Stimulated activated CD8-positive, alpha-beta memory T cell treated with anti-CD3 and anti-CD28 coated beads, Interleukin-12 subunit alpha, Interleukin-12 subunit beta, amount 100 ng/mL, for 24 hours (primary cell): Measurements from ENCODE around the gene BBS9.

Experiments used
- DNase-seq: peaks from one replicate; pipeline ENCODE4 v3.0.0-alpha.2; 2020; ENCODE audit errors: extremely low read depth

The BBS9 gene

DNA sequence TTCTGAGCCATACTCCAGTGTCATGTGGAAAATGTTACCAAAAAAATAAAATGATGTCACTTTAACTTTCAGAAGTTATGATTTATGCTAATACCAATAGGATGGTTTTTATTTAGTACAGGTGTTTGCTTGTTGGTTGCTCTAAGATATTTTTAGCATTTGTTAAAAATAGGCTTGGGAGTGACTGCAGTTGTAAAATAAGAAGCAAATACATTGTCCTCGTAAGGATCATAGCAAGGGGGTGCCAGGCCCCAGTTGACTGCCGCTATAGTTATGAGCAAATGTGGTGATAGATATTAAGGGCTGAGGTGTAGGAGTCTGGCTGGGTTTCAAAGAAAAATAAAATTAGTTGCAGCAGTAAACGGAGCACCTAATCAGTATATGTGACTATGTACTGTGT is 421.6 kb downstream of the BBS9 start:
- DNase-seq: no peak

DNA sequence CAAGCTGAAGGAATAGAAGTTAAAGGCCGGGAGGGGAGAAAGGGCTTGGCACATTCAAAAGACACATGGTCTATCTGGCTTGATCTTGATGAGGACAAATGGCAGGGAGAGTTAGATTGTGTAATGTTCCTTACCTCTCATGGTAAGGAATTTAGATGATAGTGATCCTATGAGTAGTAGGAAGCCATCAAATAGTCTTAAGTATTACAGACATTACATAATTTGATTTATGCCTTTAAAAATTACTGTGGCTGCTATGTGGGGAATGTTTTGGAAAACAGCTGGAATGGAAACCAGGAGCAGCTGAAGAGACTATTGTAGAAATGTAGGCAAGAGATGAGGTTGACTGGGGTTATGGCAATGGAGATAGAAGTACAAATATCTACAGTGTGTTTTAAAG is 424.7 kb downstream of the BBS9 start:
- DNase-seq: no peak

DNA sequence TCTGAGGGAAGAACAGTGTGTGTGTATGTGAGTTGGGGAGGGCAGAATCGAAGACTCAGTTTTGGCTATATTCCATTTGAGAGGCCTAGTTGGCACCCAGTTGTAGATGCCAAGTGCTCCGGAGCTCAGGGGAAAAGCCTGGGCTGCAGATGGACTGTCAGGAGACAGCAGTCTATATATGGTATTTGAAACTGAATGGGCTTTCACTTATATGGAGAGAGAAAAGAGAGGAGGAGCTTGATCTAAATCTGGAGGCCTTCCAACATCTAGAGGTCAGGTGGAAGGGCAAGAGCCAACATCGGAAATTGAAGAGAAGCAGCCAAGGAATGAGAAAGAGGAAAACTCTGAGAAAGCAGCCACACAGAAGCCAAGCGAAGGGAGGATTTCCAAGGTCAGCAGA is 425.2 kb downstream of the BBS9 start:
- DNase-seq: no peak

DNA sequence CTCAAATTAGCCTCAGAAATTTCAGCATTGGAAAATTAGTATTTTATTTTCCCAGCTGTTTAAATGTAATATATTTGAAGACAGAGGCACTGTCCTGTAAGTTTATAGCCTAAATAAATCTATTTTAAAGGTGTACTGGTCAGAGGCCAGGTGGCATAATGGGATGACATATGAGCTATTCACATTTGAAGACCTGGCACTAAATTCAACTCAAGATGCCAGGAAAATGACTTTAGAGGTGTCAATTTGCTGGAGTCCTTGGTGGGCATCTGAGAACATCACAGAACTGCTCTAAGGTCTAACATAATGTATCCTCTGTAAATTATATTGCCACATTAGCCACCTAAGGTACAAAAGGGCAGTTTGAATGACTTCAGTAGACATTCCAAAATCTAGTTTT is 427.1 kb downstream of the BBS9 start:
- DNase-seq: no peak

DNA sequence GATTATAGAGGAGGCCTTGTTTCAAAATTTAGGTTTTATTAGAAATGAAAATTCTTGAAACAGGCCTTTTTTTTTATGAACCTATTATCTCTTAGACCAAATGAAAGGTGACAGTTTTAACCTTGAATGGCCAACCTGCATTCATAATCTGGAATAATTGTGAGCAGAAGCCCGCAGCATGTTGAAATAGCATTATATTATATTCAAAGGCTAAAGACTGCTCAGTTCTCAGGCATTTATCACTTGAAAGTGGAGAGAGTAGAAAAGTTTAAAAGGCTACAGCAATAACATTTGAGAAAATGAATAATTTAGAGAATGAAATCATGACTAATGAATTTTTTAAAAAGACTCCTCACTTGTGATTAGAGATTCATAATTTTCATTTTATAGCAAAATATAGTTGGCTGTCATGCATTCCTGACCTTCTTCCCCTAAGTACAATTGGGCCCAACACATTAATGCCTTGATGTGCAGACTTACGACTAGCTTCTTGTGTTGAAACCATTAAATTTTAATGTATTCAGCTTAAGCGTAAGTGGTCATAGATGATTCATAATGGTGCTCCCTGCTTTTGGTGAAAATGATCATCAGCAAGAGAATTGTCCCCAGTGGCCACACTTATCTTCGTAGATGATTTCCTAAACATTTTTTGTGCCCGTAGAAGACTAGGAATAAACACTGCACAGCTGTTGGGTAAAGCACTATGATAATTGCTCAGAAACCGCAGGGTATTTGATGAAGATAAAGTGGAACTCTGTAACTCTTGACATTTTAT is 429.4 kb downstream of the BBS9 start:
- no peak for DNase-seq

DNA sequence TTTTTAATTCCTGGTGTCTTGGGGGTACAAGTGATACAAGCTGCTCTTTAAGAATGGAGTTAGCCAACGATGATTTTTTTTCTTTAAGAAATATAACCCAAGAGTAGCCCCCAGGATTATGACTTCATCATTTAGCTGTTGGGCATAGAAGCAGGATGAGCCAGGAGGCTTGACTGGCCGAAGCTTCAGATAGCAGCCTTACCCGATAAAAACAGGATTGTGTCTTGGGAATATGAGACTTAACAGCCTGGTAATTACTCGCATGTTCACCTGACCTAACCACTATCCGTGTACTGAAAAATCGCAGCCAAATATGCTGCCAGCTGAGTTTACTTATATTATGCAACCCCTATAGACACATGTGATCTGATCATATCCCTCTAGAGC is 430.0 kb downstream of the BBS9 start:
- no peak for DNase-seq

DNA sequence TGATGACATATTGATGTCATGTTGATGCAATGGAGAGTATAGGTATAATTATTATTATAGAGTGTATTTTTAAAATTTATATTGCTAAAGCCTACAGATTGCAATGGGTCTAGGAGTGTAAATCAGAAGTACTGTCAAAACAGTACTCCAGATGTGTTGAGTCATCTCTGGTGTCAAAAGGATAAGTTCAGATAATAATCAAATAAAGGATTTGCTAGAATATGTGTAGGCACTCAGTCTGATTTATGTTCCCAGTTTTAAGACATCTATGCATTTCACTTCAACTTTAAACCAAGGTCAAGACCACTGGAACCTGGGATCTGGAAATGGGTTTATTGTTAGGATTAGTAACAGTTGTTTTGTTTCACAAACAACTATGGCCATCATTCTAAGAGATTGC is 433.6 kb downstream of the BBS9 start:
- no peak for DNase-seq

DNA sequence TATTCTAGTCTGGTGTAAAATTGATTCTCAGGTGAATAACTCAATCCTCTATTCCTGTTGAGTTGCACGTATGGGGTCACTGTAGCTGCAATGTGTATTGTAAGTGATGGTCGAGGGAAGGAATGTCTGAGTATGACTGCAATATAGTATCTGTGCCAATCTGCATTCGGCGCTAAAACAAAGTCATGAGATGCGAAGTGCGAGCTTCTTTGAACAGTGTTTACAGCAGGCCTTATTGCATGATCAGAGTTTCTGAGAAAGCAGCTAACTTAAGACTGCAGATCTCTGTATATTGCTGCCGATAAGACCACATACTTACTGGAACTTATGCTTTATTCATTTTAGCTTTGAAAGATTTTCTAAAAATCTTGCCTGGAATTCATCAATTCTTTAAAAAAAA is 434.3 kb downstream of the BBS9 start:
- DNase-seq: no peak

DNA sequence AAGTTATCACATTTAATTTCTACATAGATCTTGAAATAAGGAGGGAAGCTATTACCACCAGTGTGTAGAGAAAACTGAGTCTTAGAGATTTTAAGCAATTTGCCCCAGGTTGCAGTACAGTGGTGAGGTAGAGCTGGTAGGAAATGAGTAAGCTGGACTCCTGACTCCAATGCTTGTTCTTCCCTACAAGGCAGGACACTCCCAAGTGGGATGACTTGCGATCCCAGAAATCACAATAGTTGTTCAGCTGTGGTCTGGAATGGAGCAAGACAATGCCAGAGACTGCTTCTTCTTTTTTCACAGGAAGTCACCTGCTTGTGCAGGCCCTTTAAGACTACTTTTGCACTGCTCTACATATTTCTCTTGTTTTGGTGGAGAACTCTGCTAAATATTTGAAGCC is 448.8 kb downstream of the BBS9 start:
- DNase-seq: no peak

DNA sequence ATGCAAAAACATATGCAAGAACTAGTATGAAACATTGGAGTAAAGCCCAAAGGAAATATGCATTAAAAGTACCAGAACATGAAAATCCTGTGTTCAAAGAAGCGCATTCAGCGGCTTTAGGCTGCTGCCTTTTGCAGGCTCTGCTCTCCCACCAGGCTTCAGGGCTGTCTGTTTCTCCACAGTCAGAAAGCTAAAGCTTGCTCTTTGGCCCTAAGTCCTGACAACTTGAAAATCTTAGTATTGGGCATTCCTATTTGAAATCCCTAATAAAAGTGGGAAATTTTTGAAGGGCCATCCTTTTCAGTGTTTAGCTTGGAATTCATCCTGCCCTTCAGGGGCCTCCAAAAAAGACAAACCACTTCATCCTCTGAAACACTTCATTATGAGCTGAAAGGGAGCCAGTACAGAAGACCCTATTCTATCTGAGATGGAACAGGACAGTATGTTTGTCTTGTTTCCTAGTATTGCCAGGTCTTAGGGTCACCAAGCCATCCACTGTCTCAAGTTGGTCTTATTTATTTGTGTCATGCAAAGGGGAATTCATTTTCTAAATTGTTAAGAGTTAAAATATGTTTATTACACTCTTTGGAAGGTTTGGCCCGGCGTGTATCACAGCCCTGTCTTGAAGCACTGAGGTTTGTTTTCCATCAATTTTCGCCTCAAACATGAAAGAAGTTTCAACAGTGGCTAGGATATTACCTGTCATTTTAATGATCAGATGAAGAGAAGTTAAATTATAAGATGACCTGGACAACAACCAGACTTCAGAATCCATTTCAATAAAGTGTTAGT is 449.7 kb downstream of the BBS9 start:
- DNase-seq: no peak

DNA sequence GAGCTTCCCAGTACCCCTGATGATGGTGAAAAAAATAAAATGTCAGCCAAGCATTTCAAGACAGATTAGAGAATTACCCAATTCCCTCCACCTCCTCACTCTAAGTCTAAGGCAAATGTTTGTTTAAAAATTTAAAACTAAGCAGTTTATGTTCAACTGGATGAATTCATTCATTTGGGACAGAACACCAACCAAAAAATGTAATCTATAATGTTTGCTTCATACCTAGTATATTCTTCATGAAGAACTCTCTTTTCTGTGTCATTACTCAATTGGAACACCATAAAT is 450.3 kb downstream of the BBS9 start:
- no peak for DNase-seq

DNA sequence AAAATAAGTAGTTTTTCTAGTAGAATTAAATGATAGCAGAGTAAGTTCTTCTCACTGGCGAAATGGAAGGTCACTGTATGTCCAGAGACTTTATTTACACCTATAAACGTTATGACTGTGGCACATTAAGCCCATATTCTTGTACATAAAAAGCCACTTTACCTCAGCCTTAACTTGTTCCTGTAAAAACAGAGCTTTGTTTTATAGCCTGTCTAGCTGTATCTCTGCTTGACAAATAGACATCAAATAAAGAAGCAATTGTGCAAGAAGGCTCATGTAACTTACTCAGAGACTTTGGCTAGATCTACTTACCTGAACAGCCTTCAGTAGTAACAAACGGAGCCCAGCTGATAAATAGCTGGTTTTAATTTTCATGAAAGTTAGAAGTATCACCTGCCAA is 451.9 kb downstream of the BBS9 start:
- DNase-seq: no peak

DNA sequence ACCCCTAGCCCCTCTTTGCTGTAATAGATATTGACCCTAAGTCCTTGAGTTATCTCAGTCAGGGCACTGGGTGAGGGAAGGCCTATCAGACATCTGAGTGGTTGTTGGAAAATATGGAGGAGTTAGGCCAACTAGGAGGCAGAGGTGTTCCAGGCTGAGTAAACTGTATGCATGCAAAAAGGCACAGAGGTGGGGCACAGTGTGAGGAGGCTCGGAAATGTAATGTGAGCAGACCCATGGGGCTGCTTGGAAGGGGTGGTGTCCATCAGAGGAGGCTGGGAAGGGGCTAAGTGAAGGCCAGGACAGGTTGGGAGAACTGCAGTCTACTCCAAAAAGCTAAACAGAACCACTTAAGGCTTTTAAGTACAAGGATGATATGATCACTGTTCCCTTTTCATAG is 452.7 kb downstream of the BBS9 start:
- DNase-seq: no peak

DNA sequence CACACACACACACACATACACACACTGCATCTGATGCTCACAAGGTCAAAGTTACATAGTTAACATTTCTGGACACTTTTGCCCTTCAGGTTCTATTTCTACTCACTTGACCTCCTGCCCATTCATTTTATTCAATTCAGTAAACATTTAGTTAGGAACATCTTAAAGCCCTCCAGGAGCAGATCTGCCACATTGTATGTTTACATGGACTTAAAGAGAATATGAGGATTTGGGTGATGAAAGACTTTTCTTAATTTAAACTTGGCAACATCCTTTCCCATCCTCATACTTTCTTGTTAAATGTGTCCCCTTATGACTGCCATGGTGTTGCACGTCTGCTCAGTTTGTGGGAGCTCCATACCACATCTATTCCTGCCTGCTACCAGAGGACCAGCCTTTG is 453.2 kb downstream of the BBS9 start:
- DNase-seq: no peak

DNA sequence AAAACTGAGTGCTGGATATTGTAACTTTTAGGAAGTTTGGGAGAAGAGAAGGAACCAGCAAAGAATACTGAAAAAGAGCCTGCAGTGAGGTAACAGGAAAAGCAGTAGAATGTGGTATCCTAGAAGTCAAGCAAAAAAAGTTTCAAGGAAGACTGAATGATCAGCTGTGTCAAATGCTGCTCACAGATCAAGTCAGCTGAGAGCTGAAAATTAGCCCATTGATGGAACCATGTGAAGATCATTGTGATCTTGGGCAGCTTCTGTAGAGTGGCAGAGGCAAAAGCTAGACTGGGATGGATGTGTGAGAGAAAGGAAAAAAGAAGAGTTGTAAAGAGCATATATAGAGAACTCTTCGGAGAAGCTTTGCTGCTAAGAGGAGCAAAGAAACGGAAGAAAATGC is 460.5 kb downstream of the BBS9 start:
- DNase-seq: no peak

DNA sequence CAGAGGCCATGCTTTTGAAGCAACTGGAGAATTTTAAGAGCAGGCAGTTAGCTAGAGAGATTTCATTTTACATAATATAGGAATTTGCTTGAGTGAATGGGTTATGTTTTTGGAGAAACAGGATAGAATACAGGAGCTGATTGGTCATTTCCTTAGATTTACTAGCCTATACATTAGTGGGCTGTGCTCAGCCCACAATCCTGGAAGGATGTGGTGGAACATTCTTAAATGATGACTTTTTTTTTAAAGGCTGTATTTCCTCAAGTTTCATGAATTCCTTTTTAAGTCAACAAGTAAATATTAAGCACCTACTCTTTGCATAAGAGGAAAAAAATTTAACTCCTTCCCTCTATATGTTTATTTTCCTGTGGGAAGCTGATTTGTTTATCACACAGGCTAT is 461.6 kb downstream of the BBS9 start:
- DNase-seq: no peak

DNA sequence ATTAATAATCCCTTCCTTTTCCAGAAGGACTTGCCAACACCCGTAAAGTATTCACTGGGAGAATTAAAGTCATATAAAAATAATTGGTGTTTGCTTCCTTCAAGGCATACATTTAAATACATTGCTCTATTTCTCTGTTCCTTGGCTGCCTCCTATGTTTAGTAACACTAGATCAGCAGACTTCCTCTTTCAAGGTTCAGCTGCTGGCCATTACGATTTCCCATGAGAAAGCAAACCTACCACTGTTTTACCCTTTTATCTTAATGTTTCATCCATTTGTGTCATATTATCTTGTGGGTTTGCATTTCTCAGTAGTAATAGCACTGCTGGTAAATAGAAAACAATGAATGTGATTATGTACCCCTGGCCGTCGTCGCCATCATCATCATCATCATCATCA is 462.1 kb downstream of the BBS9 start:
- DNase-seq: no peak

DNA sequence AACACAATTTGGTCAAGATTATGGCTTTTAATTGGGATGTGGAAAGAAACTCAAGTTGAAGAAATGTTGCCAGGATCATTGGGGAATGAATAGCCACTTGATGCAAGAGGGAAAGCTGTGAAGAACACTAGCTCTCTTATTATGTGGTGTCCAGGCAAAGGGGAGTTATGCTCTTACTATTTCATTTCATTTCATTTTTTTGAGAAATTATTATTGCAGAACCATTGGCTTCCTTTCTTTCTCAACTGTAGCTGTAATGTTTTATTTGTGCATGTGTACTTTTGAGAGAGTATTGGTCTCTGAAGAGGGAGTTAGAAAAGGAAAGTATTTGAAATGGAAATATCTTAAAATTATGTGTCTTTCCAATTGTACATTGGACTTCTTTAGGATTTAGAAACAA is 463.4 kb downstream of the BBS9 start:
- DNase-seq: no peak

DNA sequence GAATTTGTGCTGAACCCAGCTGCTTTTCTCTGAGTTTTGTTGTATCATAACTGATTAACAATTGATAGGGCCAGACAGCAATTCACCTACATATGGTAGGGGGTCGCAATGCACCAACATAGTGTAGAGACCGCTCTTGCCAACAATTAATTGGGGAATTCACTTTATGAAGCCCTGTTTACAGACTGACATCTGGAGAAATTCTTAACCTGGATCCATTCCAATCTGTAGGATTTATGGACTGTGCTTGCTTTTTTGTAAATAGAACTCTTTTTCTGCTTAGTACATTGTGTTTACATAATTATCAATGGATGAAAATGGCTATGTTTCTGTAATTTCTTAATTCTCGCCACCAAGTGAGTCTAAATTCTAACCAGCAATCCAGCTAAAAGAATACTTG is 464.2 kb downstream of the BBS9 start:
- DNase-seq: no peak

DNA sequence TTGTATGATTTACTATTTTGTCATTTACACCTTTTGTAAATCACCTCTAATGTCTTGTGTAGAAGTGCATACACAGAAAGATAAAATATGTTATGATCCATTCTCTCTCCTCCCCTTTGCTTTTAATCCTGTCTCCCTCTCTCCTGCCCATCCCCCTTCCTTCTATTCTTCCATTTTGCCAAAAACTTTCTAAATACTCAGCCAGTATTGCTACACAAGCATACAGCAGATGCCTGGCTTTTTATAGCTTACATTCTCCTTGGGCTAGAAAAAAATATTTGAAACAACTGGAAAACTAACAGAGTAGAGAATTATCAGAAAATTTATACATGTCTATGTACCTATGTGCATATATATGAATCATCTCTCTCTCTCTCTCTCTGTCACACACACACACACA is 467.3 kb downstream of the BBS9 start:
- no peak for DNase-seq

DNA sequence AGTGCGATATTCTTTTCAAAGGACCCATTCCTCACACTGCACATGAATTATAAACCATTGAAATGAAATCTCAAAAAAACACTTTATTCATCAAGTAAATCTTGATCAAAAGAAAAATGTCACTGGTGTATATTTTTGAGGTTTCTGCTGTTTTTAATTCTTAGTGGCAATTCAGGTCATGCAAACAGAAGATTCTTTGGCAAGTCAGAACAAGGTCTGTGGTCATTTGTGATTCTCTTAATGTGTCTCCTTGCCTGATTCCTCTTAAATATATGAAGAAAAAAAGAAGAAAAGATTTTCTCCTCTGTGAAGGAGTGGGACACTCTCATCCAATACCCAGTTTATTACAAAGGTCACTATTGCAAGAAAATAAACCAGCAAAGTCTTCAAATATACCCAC is 467.8 kb downstream of the BBS9 start:
- no peak for DNase-seq

DNA sequence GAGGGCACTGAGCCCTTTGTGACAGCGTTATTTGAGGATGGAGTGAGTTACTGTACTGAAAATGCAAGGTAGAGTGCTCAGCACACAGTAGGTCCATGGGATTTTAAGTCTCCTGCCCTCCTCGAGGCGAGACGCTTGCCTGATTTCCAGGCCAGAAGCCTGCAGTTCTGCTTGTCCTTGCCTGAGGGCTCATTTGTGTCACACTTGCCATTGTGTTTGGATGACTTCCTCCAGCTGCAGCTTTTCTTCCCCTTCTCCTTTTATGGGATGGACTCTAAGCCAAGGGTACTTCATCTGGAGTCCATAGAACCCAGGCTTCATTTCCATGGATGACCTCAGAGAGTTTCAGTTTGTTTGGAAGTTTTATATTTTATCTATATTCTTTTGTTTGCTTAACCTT is 471.7 kb downstream of the BBS9 start:
- DNase-seq: no peak

DNA sequence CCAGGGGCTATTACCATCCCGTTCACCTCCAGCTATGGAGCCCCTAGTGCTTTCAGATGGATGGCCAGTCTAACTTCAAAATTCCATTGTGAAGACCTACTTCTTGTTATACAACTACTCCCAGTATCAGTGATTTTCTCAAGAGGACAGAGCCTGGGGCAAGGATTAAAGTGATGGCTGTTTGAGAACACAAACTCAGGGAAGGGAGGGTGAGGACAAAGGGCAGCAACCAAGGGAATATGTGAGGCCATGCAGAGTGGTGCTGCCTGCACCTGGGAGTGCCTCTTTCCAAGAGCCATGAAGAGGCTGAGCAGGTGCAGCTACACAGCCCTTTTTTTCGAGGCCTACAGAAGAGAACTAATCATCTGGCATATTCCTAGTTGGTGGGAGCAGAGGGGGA is 472.5 kb downstream of the BBS9 start:
- no peak for DNase-seq

DNA sequence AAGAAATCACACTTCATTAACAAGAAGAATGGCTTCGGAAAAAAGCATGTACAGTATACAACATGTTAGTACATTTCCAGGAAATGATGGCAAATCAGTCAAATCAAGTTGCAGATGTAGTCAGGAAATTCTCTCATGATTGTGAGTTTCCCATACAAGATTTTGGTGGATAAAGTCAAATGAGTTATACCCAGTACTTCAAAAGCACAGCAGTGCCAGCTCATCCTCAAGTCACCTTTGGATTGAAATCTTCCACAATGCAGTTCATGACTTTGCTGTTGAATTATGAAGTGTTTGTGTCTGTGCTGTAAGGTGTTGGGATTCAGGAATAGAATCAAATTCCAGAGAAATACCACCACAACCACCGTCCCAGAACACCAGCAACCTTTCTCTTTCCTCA is 474.7 kb downstream of the BBS9 start:
- DNase-seq: no peak
